Ishikawa (cell line): ENCODE data around the gene AK4.

Source experiments
- FOXM1 ChIP-seq: IDR thresholded peaks from 2 replicates; pipeline ENCODE4 v1.6.1; 2012; ENCODE audit warnings: low read depth, borderline replicate concordance
- RAD21 ChIP-seq: IDR thresholded peaks from 2 replicates; pipeline ENCODE4 v1.6.1; 2012; ENCODE audit warnings: low read depth
- TEAD4 ChIP-seq: IDR thresholded peaks from 2 replicates; pipeline ENCODE4 v1.6.1; 2012

DNA sequence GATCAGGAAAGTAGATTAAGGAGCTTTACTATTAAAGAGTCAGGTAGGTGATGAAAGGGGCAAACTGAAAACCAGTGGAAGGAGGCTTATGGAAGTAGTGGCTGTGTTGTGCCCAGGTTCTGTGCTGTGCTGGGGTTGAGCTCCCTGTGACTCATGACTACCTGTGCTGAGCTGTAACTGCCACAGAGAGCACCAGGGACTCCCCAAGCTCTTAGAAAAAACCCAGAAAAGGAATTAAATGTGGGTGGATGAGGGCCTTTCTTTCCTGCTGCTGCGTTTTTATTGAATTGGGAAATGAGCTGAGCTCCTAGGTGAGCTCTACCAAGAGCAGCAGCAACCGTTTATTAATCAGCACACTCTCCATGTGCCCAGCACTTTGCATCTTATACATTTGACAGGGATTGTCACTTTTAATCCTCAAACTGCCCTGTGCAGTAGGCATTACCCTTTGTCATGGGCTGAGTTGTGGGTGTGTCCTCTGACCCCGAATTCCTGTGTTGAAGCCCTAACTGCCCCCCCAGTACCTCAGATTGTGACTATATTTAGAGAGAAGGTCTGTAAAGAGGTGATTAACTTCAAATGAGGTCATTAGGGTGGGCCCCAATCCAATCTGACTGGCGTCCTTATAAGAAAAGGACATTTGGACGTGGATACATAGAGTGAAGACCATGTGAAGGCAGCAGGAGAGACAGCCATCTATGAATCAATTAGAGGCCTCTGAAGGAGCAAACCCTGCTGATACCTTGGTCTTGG lies 65.4 kb downstream of the AK4 start:
- TF ChIP-seq RAD21 = no peak
- no peak for TF ChIP-seq TEAD4
- TF ChIP-seq FOXM1 = no peak
